H1 (cell line): Measurements from ENCODE around the gene SHMT2. TPM values are rescaled to one million over a fixed set of nuclear protein-coding genes. Genes with fewer than 3 reads are reported as not detected.

Experiments
- CTCF ChIA-PET: fragments of 300-600 bp; sonication (Branson Sonifier 250); formaldehyde crosslinking; loops from one replicate; lab custom pipeline; 2021; ENCODE audit not compliant: partially characterized antibody; lab: Charles Lee
- POLR2A ChIA-PET: fragments of 300-600 bp; sonication (Branson Sonifier 250); formaldehyde crosslinking; loops from one replicate; lab custom pipeline; 2021; ENCODE audit warnings: inconsistent platforms; ENCODE audit not compliant: partially characterized antibody; lab: Charles Lee
- DNase-seq, 2 experiments: peaks; one replicate each; pipeline versions ENCODE4 v3.0.0 to v3.0.0-alpha.2; 2010 to 2022; ENCODE audit warnings: low spot score in 2 of 2, low read depth in 1 of 2, mixed read lengths in 1 of 2
- FAIRE-seq: peaks from 2 replicates; lab custom pipeline; 2011; peaks lifted over from hg19 to GRCh38; lab: Jason Lieb, UNC
- H2AFZ ChIP-seq: 2 replicates; pipeline ENCODE4 v1.8.1; 2012; ENCODE audit warnings: low read length, inconsistent platforms
- H2AK5ac ChIP-seq: 2 replicates; pipeline ENCODE4 v1.6.1; 2013; ENCODE audit warnings: low read depth, low read length
- H2BK120ac ChIP-seq: replicated peaks from 2 replicates; pipeline ENCODE3; 2013; ENCODE audit warnings: low read depth, low read length, inconsistent platforms
- H2BK12ac ChIP-seq: 2 replicates; pipeline ENCODE4 v1.6.1; 2013; ENCODE audit warnings: low read depth, low read length
- H2BK15ac ChIP-seq: 2 replicates; pipeline ENCODE4 v1.6.1; 2013; ENCODE audit warnings: low read length
- H2BK20ac ChIP-seq: 2 replicates; pipeline ENCODE4 v1.6.1; 2013; ENCODE audit warnings: low read length
- H2BK5ac ChIP-seq: 2 replicates; pipeline ENCODE4 v1.6.1; 2013; ENCODE audit warnings: low read depth, low read length
- H3K14ac ChIP-seq: 2 replicates; pipeline ENCODE4 v1.6.1; 2013; ENCODE audit warnings: inconsistent platforms; ENCODE audit not compliant: insufficient read length
- H3K18ac ChIP-seq: 2 replicates; pipeline ENCODE4 v1.6.1; 2013; ENCODE audit warnings: low read length; ENCODE audit errors: extremely low read depth
- H3K23ac ChIP-seq: 2 replicates; pipeline ENCODE4 v1.6.1; 2013; ENCODE audit warnings: inconsistent platforms; ENCODE audit not compliant: insufficient read length
- H3K23me2 ChIP-seq: 2 replicates; pipeline ENCODE4 v1.6.1; 2013; ENCODE audit warnings: low read depth, low read length
- H3K27ac ChIP-seq: 2 replicates; pipeline ENCODE4 v1.6.1; 2011; ENCODE audit warnings: low read depth, low read length, inconsistent platforms
- H3K27me3 ChIP-seq, 4 experiments: replicated peaks in 1 of 4; 1 replicate in 1 of 4; 2 replicates in 3 of 4; pipeline versions ENCODE4 v1.6.1 to v1.8.1; 2011 to 2013; ENCODE audit warnings: low read length in 3 of 4, mild to moderate bottlenecking in 3 of 4, inconsistent platforms in 2 of 4, mixed read lengths in 2 of 4, moderate library complexity in 1 of 4; ENCODE audit not compliant: control insufficient read depth in 3 of 4, insufficient read depth in 3 of 4; ENCODE audit errors: extremely low read depth in 1 of 4
- H3K36me3 ChIP-seq, 4 experiments: 2 replicates each; pipeline versions ENCODE4 v1.6.1 to v1.8.1; 2011 to 2013; ENCODE audit warnings: mild to moderate bottlenecking in 4 of 4, low read length in 3 of 4, moderate library complexity in 2 of 4, control low read depth in 1 of 4, inconsistent platforms in 1 of 4; ENCODE audit not compliant: insufficient read depth in 4 of 4, control insufficient read depth in 2 of 4
- H3K4ac ChIP-seq: replicated peaks from 2 replicates; pipeline ENCODE3; 2013; ENCODE audit warnings: low read length, low read depth, mixed read lengths, inconsistent platforms; ENCODE audit not compliant: insufficient read length
- H3K4me1 ChIP-seq, 4 experiments: replicated peaks in 1 of 4; 1 replicate in 1 of 4; 2 replicates in 3 of 4; pipeline versions ENCODE4 v1.6.1 to v1.8.1; 2011 to 2013; ENCODE audit warnings: low read length in 3 of 4, inconsistent platforms in 2 of 4, mixed read lengths in 1 of 4; ENCODE audit not compliant: insufficient read depth in 4 of 4, control insufficient read depth in 3 of 4
- H3K4me2 ChIP-seq, 2 experiments: 2 replicates each; pipeline versions ENCODE4 v1.6.1 to v1.8.1; 2011 to 2013; ENCODE audit warnings: low read depth in 2 of 2, low read length in 2 of 2, control low read depth in 1 of 2, inconsistent platforms in 1 of 2, mild to moderate bottlenecking in 1 of 2; ENCODE audit not compliant: insufficient read depth in 1 of 2
- H3K4me3 ChIP-seq, 4 experiments: fragments of 200-600, 300-600 bp in 1 of 4; sonication (generic), shearing (Covaris generic), sonication (Bioruptor Twin) in 1 of 4; 2 replicates each; pipeline versions ENCODE4 v1.5.1 to v1.8.1; 2011 to 2016; ENCODE audit warnings: low read length in 4 of 4, low read depth in 3 of 4, control low read depth in 2 of 4, inconsistent platforms in 2 of 4, mild to moderate bottlenecking in 2 of 4, mixed read lengths in 1 of 4, moderate library complexity in 1 of 4; ENCODE audit not compliant: insufficient read depth in 2 of 4; ENCODE audit errors: extremely low read depth in 1 of 4
- H3K56ac ChIP-seq: replicated peaks from 2 replicates; pipeline ENCODE3; 2013; ENCODE audit warnings: low read depth, mild to moderate bottlenecking, mixed read lengths, low read length, inconsistent platforms; ENCODE audit not compliant: insufficient read length
- H3K79me1 ChIP-seq: 2 replicates; pipeline ENCODE4 v1.6.1; 2013; ENCODE audit warnings: low read depth, low read length, control low read depth
- H3K79me2 ChIP-seq, 2 experiments: 2 replicates each; pipeline versions ENCODE4 v1.6.1 to v1.8.1; 2012 to 2013; ENCODE audit warnings: low read length in 2 of 2, mild to moderate bottlenecking in 2 of 2, inconsistent platforms in 1 of 2; ENCODE audit not compliant: insufficient read depth in 2 of 2, control insufficient read depth in 1 of 2
- H3K9ac ChIP-seq, 4 experiments: replicated peaks in 1 of 4; 1 replicate in 1 of 4; 2 replicates in 3 of 4; pipeline versions ENCODE4 v1.6.1 to v1.8.1; 2011 to 2013; ENCODE audit warnings: low read depth in 3 of 4, low read length in 3 of 4, control low read depth in 2 of 4, mild to moderate bottlenecking in 2 of 4, moderate library complexity in 2 of 4, inconsistent platforms in 1 of 4; ENCODE audit errors: extremely low read depth in 1 of 4
- H3K9me3 ChIP-seq, 2 experiments: 2 replicates each; pipeline versions ENCODE4 v1.6.1 to v1.8.1; 2012 to 2013; ENCODE audit warnings: mild to moderate bottlenecking in 2 of 2, moderate library complexity in 2 of 2, control low read depth in 1 of 2, inconsistent platforms in 1 of 2, low read depth in 1 of 2, low read length in 1 of 2, mixed read lengths in 1 of 2; ENCODE audit not compliant: insufficient read depth in 2 of 2
- H4K20me1 ChIP-seq, 2 experiments: replicated peaks in 1 of 2; 2 replicates each; pipeline versions ENCODE3 to v1.8.1; 2011 to 2013; ENCODE audit warnings: inconsistent platforms in 2 of 2, low read length in 2 of 2, mild to moderate bottlenecking in 1 of 2; ENCODE audit not compliant: insufficient read depth in 2 of 2, control insufficient read depth in 1 of 2
- H4K5ac ChIP-seq: 2 replicates; pipeline ENCODE4 v1.6.1; 2013; ENCODE audit warnings: low read length, low read depth, mixed read lengths, inconsistent platforms; ENCODE audit not compliant: insufficient read length
- H4K8ac ChIP-seq: 2 replicates; pipeline ENCODE4 v1.8.0; 2013; ENCODE audit warnings: mild to moderate bottlenecking, moderate library complexity, low read length, inconsistent platforms; ENCODE audit not compliant: insufficient read depth; ENCODE audit errors: extremely low read depth
- H4K91ac ChIP-seq: replicated peaks from 2 replicates; pipeline ENCODE3; 2013; ENCODE audit warnings: low read length, mixed read lengths, inconsistent platforms; ENCODE audit not compliant: insufficient read length
- ASH2L ChIP-seq: fragments of 200-600, 300-600 bp; sonication (generic); IDR thresholded peaks from one replicate; pipeline ENCODE4 v1.7.1; 2017; ENCODE audit warnings: low read length
- CBX5 ChIP-seq: fragments of 300-800, 300-1000 bp; sonication (generic); IDR thresholded peaks from 2 replicates; pipeline ENCODE4 v1.7.1; 2016; ENCODE audit warnings: antibody characterized with exemption, low read length, low read depth
- NRF1 ChIP-seq: IDR thresholded peaks from 2 replicates; pipeline ENCODE4 v1.6.1; 2011; ENCODE audit warnings: mild to moderate bottlenecking, low read depth, low read length, improper control_type of control experiment
- RBBP5 ChIP-seq: IDR thresholded peaks from 2 replicates; pipeline ENCODE4 v1.7.1; 2012; ENCODE audit warnings: low read depth, mild to moderate bottlenecking, inconsistent platforms, low read length, moderate library complexity, borderline replicate concordance
- RNF2 ChIP-seq: fragments of 200-900, 300-1000 bp; sonication (generic); IDR thresholded peaks from 2 replicates; pipeline ENCODE4 v1.7.1; 2016; ENCODE audit warnings: borderline replicate concordance, low read depth, mild to moderate bottlenecking, antibody characterized with exemption, low read length; ENCODE audit not compliant: poor library complexity, severe bottlenecking; ENCODE audit errors: missing control alignments
- YY1 ChIP-seq: IDR thresholded peaks from 2 replicates; pipeline ENCODE4 v1.6.1; 2011; ENCODE audit warnings: low read depth, mild to moderate bottlenecking, low read length
- WGBS, 2 experiments: shearing (Covaris generic) in 1 of 2; methylation state at CpG; one replicate each; pipeline versions ENCODE4 v1.1.6 to v1.1.7; 2013 to 2015; ENCODE audit warnings: low lambda C conversion rate in 2 of 2, mixed read lengths in 2 of 2, inconsistent platforms in 1 of 2, low coverage in 1 of 2, missing lambda C conversion rate in 1 of 2; ENCODE audit not compliant: insufficient replicate concordance in 2 of 2, insufficient coverage in 1 of 2, insufficient read length in 1 of 2; ENCODE audit errors: extremely low coverage in 1 of 2, missing lambda C conversion rate in 1 of 2; 5-methylcytosine and 5-hydroxymethylcytosine counted together
- polyA plus RNA-seq, 7 experiments: library from polyadenylated mRNA; depleted of rRNA in 3 of 7; stranded (reverse) in 5 of 7; unstranded in 2 of 7; fragments of >200 nt in 5 of 7; fragments of 200-250 nt in 2 of 7; gene quantifications; 1 replicate in 5 of 7; 2 replicates in 1 of 7; 4 replicates in 1 of 7; pipeline versions ENCODE4 v1.2.1 to v1.2.3, GENCODE V29; 2011 to 2013; ENCODE audit warnings: missing spikeins in 2 of 7, mixed read lengths in 2 of 7
- total RNA-seq: library from RNA; stranded (reverse); fragmentation: NEBNext Ultra II Directional; extraction: Animal tissue kit (Norgen Biotek cat#: 25700); gene quantifications from 2 replicates; pipeline ENCODE4 v1.2.1, GENCODE V29; 2021
- TF ChIP-seq, protein P1 (sequence below), 3 experiments: IDR thresholded peaks; 1 replicate in 2 of 3; 2 replicates in 1 of 3; pipeline versions ENCODE4 v1.5.1 to v1.6.1; 2011; ENCODE audit warnings: low read length in 3 of 3, mild to moderate bottlenecking in 3 of 3, inconsistent platforms in 2 of 3, low read depth in 1 of 3, moderate library complexity in 1 of 3; ENCODE audit not compliant: insufficient read depth in 1 of 3; ENCODE audit errors: control extremely low read depth in 1 of 3
- TF ChIP-seq, protein P2 (sequence below): IDR thresholded peaks from 2 replicates; pipeline ENCODE4 v1.6.1; 2012; ENCODE audit warnings: low read length, inconsistent platforms

SHMT2 gene
- total and polyA plus RNA-seq, 2 of the 8 experiments (the other 6 are each of a cell fraction or from before 2014, with no cell fraction given): 274 to 520 TPM

DNA sequence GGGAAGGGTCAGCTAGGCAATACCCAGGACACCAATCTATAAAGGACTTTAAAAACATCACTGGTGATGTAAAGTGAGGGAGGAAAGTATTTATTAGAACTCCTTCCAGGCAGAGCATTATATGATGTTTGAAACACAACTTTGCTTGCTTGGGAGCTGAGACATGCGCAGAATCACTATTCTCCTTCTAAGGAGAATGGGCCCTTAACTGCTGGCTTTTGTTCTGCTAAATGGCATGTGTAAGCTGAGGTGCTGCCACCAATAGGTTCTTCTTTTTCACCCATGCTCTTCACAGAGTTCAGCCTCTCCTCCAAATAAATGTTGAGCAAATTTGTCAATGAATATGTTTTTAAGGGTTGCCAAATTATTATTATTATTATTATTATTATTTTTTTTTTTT lies 17.5 kb downstream of the SHMT2 start:
- Histone ChIP-seq H2BK20ac (0 out of 2 replicates have a peak overlapping the region, but pooled peaks have one; percentile 9), H3K9me3 (no peaks in the 10 kb centered on the region; a peak in 1 of 4 replicates), H2BK5ac (peak overlapping the region; percentile 82; the same call in 1 of the 2 replicates), H2AFZ (no peak overlapping the region), H4K91ac (no peak overlapping the region), H3K23me2 (peaks cover 2% of the 10 kb centered on the region; the same call in 1 of the 2 replicates), H3K79me2 (no peaks in the 10 kb centered on the region), H3K36me3 (no peaks in the 10 kb centered on the region), H4K20me1 (no peaks in the 10 kb centered on the region), H2BK15ac (no peak overlapping the region; the same call in 1 of the 2 replicates), H3K27ac (no peak overlapping the region), H2BK12ac (0 out of 2 replicates have a peak overlapping the region, but pooled peaks have one; percentile 75), H3K4ac (no peak overlapping the region), H3K9ac (no peak overlapping the region), H3K27me3 (peaks cover 5 to 18% (median 16%) of the 10 kb centered on the region in 4 experiments), H3K14ac (no peak overlapping the region), H3K4me3 (no peak overlapping the region), H3K56ac (no peak overlapping the region), H3K18ac (no peak overlapping the region), H3K4me1 (peaks cover 5 to 16% (median 11%) of the 10 kb centered on the region in 4 experiments), H3K4me2 (peak overlapping the region; percentile 38 to 47; a peak in 3 of 4 replicates), H2AK5ac (no peak overlapping the region), H4K5ac (no peak overlapping the region), H3K79me1 (no peaks in the 10 kb centered on the region), H4K8ac (no peak overlapping the region), H3K23ac (no peak overlapping the region), H2BK120ac (no peak overlapping the region)
- no peak for FAIRE-seq
- ChIA-PET CTCF (interaction anchor here (0.6 to 27.9 kb wide), 16 partner anchors 8 to 230 kb away, joined by 3 to 726 read pairs (median 3); partner anchors contain the start of genes GLI1, INHBE, NXPH4 and SHMT2), POLR2A (interaction anchor here (0.9 to 23.7 kb wide), 9 partner anchors 17 to 214 kb away, joined by 3 to 852 read pairs (median 4); partner anchors contain the start of genes NXPH4 and SHMT2)
- DNase-seq: no peak
- WGBS, 2 experiments: 35% methylated on average over 1 of the region's 1 CpG; no CpG with 5 or more reads in 1 of the 2 experiments
- TF ChIP-seq RNF2 (no peak), RBBP5 (no peak), NRF1 (peak; percentile 40; the same call in 1 of the 2 replicates), ASH2L (no peak), YY1 (no peak), CBX5 (no peak)
- TF ChIP-seq, protein P1, sequence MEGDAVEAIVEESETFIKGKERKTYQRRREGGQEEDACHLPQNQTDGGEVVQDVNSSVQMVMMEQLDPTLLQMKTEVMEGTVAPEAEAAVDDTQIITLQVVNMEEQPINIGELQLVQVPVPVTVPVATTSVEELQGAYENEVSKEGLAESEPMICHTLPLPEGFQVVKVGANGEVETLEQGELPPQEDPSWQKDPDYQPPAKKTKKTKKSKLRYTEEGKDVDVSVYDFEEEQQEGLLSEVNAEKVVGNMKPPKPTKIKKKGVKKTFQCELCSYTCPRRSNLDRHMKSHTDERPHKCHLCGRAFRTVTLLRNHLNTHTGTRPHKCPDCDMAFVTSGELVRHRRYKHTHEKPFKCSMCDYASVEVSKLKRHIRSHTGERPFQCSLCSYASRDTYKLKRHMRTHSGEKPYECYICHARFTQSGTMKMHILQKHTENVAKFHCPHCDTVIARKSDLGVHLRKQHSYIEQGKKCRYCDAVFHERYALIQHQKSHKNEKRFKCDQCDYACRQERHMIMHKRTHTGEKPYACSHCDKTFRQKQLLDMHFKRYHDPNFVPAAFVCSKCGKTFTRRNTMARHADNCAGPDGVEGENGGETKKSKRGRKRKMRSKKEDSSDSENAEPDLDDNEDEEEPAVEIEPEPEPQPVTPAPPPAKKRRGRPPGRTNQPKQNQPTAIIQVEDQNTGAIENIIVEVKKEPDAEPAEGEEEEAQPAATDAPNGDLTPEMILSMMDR (IDR thresholded peaks at IDR 0.05; ENCODE audit: control extremely low read depth in 1 of 3, insufficient read depth in 1 of 3, low read depth in 1 of 3, low read length in 3 of 3): peak in 1 of 3 experiments; percentile 6; a peak in 1 of 4 replicates
- TF ChIP-seq, protein P2, sequence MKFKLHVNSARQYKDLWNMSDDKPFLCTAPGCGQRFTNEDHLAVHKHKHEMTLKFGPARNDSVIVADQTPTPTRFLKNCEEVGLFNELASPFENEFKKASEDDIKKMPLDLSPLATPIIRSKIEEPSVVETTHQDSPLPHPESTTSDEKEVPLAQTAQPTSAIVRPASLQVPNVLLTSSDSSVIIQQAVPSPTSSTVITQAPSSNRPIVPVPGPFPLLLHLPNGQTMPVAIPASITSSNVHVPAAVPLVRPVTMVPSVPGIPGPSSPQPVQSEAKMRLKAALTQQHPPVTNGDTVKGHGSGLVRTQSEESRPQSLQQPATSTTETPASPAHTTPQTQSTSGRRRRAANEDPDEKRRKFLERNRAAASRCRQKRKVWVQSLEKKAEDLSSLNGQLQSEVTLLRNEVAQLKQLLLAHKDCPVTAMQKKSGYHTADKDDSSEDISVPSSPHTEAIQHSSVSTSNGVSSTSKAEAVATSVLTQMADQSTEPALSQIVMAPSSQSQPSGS: no peak
